PFSK-1 (cell line): Measurements from ENCODE around the gene NTM.

Experiments used
- FOXP2 ChIP-seq: optimal IDR thresholded peaks from 2 replicates; pipeline ENCODE3; 2011; ENCODE audit warnings: borderline replicate concordance, control low read depth, inconsistent platforms; ENCODE audit not compliant: insufficient read depth; ENCODE audit errors: extremely low read length, extremely low read depth
- POLR2AphosphoS5 ChIP-seq: IDR thresholded peaks from 2 replicates; pipeline ENCODE4 v1.6.1; 2012; ENCODE audit warnings: low read depth, mild to moderate bottlenecking, control low read depth, low read length, moderate library complexity
- REST ChIP-seq, 2 experiments: IDR thresholded peaks; 2 replicates each; pipeline versions ENCODE4 v1.6.1 to v1.8.0; 2011 to 2012; ENCODE audit warnings: low read depth in 2 of 2, low read length in 2 of 2, control low read depth in 1 of 2, inconsistent platforms in 1 of 2, mild to moderate bottlenecking in 1 of 2, moderate library complexity in 1 of 2; ENCODE audit not compliant: insufficient read depth in 1 of 2
- SIN3A ChIP-seq: IDR thresholded peaks from 2 replicates; pipeline ENCODE4 v1.6.1; 2012; ENCODE audit warnings: mild to moderate bottlenecking, low read length, moderate library complexity, borderline replicate concordance; ENCODE audit not compliant: insufficient read depth
- TAF1 ChIP-seq: IDR thresholded peaks from 2 replicates; pipeline ENCODE4 v1.6.1; 2012; ENCODE audit warnings: low read length, control low read depth, borderline replicate concordance; ENCODE audit not compliant: insufficient read depth

GRCh38 chr11:131907371-131907770 lies 537.0 kb downstream of the NTM start:
- no peak for TF ChIP-seq POLR2AphosphoS5
- no peak for TF ChIP-seq REST (IDR thresholded peaks at IDR 0.05; ENCODE audit: insufficient read depth in 1 of 2, low read depth in 2 of 2, low read length in 2 of 2)
- no peak for TF ChIP-seq TAF1
- TF ChIP-seq SIN3A: no peak
- TF ChIP-seq FOXP2: no peak
